Erythroblast (primary cell): ENCODE measurements around the gene BSN.

Experiments used
- DNase-seq, 2 experiments: peaks; one replicate each; lab custom pipeline; 2025; lab: John Stamatoyannopoulos, UW
- GATA1 ChIP-seq: IDR thresholded peaks from 2 replicates; pipeline ENCODE4 v1.6.1; 2011; ENCODE audit warnings: low read depth, mild to moderate bottlenecking, control low read depth, low read length, moderate library complexity
- POLR2A ChIP-seq: IDR thresholded peaks from 2 replicates; pipeline ENCODE4 v1.6.1; 2011; ENCODE audit warnings: mild to moderate bottlenecking, low read length

BSN gene

DNA sequence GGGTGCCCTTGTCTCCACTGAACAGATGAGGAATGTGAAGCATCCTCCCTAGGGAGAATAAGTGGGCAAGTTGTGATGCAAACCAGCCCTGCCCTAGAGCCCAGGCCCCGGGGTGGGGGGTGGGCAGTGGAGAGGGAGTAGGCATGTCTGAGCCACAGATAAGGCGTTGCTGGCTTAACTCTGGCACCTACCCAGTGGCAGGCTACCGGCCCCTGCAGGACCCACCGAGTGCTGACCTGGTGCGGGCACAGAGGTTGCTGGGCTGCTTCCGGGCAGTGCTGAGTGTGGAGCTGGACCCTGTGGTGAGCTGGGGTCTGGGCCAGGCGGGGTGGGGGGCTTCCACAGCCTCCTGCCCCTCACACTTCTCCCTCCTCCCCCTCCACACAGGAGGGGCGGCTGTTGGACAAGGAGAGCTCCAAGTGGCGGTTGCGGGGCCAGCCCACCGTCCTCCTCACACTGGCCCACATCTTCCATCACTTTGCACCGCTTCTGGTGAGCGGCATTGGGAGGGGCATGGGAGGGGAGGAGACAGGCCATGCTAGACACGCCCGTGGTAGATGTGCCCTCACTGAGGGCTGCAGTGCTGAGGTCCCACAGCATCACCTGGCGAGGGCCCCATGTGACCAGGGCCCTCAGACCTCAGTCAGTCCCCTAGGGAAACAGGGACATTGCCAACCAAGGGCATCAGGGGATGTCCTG, 145.2 kb downstream of the BSN start:
- peak in 1 of 2 experiments; percentile 24 for DNase-seq

DNA sequence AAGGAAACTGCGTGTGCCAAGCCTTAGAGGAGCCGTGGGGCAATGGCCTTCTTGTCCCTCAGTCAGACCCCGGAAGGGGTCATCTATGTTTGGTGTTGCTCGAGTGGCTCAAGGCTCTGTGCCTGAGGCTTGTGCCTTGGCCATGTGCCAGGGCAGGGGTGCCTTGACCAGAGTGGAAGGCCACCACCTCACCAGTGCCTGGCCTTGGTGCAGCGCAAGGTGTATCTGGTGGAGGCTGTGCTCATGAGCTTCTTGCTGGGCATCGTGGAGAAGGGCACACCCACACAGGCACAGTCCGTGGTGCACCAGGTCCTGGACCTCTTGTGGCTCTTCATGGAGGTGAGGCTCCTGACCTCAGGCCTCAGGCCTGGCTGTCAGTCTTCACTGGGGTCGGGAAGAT, 145.7 kb downstream of the BSN start:
- DNase-seq = no peak

More for the DNA sequence above, 145.2 kb downstream of the BSN start:
- no peak for TF ChIP-seq GATA1

DNA sequence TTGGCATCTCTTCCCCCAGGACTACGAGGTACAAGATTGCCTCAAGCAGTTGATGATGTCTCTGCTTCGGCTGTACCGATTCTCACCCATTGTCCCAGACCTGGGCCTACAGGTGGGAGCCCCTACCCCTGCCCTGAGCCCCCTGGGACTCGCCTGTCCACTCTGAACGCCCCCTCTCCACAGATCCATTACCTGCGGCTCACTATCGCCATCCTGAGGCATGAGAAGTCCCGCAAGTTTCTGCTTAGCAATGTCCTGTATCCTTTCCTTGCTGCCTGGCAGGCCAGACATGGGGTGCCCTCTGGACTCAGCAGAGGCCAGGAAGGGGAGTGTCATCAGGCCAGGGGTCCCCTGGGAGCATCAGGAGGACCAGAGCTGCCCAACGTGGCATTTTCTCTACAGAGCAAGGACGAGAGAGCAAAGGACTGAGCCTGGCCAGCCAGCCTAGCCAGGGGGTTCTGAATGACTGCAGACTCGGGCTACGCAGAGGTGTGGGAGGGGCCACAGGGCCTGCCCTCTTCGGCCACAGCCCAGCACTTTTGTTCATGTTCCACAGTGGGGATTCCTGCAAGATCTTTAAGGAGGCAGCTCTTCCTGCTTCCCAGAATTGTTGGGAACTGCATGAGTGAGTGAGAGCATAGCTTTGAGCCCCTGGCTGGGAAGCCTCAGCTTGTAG, 146.3 kb downstream of the BSN start:
- no peak for DNase-seq
- no peak for TF ChIP-seq POLR2A
- TF ChIP-seq GATA1 = no peak

More for the DNA sequence above, 145.7 kb downstream of the BSN start:
- TF ChIP-seq GATA1 (no peak), POLR2A (no peak)

DNA sequence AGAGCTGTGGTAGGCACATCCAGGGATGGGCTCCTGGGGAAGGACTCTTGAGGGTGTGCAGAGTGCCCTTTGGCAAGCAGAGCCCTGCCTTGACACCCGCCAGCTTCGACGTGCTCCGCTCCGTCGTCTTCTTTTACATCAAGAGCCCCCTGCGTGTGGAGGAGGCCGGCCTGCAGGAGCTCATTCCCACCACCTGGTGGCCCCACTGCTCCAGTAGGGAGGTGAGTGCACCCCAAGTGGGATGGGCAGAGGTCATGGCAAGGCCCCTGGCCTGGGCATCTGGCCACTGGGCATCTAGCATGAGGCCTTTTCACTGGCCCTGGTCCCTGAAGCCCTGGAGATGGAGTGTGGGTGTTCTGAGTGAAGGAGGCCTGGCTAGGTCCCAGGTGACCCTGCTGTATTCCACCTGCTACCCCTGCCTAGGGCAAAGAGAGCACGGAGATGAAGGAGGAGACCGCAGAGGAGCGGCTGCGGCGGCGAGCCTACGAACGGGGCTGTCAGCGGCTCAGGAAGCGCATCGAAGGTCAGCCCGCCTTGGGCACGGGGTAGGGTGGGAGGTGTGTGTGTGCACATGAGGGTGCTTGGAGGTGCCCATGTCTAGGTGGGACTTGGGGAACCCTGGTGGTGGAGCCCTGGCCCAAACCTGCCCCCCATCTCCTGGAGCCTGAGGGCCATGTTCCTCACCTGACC, 147.3 kb downstream of the BSN start:
- TF ChIP-seq POLR2A (no peak), GATA1 (no peak)
- peak; percentile 24 to 38 for DNase-seq

DNA sequence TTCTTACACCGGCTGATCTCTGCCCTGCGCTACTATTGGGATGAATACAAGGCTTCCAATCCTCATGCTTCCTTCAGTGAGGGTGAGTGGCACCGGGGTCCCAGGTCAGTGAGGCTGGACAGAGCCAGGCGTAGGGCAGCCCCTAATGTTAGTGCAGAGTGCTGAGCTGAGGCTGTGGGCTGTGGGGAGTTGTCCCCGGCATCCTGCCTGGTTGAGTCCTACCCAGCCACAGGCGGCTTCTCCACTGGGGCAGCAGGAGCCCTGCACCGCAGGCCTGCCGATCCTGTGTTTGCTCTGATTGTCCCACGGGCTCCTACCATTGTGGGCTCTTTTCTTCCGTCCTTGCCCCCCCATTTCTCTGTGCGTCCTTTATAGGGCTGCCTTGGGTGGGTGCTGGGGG, 148.4 kb downstream of the BSN start:
- TF ChIP-seq POLR2A (no peak), GATA1 (no peak)
- no peak for DNase-seq

DNA sequence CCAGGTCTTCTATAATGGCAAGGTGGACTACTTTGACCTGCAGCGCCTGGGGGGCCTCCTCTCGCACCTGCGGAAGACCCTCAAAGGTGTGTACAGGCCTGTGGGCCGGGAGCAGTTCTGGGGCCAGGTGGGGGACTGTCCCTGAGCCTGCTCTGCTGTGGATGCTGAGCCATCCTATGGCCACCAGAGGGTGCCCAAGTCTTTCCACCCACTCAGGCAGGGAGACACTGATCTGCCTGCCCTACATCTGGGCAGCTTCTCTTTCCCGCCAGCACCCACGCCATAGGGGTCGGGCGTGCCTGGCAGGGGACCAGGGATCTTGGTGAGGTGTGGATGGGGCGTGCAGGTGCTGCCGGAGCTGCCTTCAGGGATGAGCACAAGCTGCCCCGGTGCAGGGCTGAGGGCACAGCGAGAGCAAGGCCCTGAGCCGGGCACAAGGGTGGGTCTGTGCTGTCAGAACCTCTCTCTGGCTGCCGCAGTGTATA, 149.2 kb downstream of the BSN start:
- peak; percentile 71 to 80 for DNase-seq
- no peak for TF ChIP-seq POLR2A
- TF ChIP-seq GATA1 = no peak

DNA sequence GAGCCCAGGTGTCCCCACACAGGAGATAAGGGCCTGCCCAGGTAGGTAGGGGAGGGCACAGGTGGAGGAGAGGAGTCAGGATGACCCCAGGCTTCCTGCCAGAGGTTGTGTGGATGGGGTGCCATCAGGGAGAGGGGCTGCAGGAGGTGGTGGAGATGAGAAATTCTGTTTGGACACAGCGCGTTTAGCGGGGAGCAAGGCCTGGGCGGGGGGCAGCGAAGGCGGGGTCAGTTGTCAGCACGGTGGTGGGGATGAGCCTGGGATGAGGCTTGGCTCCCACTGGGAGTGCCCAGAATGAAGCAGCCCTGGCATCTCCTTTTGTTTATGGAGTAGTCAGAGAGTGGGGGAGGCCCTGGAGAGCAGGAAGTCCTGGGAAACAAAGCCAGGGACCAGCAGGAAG, 149.7 kb downstream of the BSN start:
- no peak for DNase-seq
- no peak for TF ChIP-seq GATA1
- TF ChIP-seq POLR2A = no peak

DNA sequence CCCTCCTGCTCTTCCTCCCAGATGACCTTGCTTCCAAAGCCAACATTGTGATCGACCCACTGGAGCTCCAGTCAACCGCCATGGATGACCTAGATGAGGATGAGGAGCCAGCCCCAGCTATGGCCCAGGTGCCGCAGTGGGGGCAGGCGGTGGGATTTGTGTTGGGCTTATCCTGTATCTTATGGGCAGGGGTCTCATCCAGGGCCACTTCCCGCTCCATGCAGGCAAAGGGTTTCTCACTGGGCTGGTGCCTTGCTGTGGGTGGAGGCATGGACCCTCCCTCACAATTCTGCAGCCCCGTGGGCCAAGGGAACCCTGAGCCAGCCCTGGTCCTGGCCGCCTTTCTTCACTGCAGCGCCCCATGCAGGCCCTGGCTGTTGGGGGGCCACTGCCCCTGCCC, 150.4 kb downstream of the BSN start:
- DNase-seq = no peak
- TF ChIP-seq GATA1 (no peak), POLR2A (no peak)

DNA sequence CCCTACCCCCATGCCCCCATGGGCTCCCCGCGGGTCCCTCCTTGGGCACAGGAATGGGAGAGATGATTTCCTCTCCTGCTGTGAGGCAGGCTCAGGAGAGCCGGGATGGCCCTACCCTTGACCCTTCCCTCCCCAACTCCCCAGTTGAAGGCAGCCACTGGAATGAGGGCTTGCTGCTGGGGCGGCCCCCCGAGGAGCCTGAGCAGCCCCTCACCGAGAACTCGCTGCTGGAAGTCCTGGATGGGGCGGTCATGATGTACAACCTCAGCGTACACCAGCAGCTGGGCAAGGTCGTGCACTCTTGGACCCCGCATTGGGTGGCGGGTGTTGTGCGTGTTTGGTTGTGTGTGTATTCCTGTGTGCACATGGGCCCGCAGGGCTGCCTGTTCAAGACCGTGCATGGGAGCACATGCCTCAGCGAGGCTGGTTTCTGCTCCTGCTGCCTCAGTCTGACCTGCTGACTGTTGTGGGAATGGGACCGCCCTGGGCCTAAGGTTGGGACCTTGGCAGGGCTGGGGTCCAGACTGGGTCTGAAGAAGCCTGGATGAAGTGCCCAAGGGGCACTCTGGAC, 151.2 kb downstream of the BSN start:
- TF ChIP-seq GATA1 (no peak), POLR2A (no peak)
- DNase-seq = no peak

DNA sequence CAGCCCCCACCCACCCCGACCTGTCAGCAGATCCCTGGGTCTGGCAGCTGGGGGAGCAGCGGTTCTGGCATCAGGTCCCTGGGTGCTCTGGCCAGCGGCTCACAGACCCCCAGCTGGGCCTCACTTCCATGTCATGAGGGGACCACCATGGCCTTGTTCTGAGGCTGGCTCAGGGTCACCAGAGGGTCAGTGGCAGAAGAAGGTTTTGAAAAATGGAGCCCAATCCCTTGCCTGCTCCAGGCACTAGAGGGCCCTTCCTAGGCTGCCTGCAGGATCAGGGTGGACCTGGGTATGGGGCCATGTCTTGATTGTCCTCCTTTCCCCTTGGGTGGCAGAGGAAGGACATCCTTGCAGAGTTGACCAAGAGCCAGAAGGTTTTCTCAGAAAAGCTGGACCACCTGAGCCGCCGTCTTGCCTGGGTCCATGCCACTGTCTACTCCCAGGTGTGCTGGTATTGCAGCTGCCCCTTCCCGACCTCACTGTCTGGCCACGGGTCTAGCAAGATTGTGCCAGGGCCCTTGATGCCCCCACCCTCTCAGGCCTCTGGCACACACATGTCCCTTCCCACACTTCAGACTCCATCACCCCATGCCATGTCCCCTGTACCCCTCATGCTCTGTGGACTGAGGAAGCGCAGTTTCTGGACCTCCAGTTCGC, 152.3 kb downstream of the BSN start:
- TF ChIP-seq POLR2A (no peak), GATA1 (no peak)

DNA sequence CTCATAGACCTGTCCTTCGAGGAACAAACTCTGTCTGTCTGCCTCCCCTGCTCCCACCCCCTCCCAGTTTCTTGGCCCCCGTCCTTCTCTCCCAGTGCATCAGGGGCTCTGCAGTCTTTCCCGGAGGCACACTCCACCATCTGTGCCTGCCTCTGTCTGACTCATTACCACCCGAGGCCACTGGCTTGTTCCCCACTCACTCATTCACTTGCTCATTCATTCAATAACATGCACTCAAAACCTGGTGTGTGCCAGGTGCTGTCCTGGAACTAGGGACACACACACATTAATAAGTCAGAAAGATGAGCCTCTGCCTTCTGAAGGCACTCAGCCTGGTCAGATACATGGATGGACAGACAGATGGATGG, 152.8 kb downstream of the BSN start:
- no peak for DNase-seq
- TF ChIP-seq GATA1 = no peak
- no peak for TF ChIP-seq POLR2A

More for the DNA sequence above, 152.3 kb downstream of the BSN start:
- no peak for DNase-seq

DNA sequence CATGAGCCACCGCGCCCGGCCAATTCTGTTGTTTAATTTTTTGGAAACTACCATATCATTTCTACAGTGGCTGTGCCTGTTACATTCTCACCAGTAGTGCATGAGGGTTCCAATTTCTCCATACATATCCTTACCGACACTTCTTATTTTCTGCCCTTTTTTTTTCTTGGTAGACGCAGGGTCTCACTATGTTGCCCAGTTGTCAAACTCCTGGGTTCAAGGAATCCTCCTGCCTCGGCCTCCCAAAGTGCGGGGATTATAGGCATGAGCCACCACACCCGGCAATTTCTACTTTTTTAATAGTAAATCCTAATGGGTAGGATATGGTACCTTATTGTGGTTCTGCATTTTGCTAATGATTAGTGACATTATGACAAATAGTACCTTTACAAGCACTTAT, 155.6 kb downstream of the BSN start:
- TF ChIP-seq GATA1 (no peak), POLR2A (no peak)

DNA sequence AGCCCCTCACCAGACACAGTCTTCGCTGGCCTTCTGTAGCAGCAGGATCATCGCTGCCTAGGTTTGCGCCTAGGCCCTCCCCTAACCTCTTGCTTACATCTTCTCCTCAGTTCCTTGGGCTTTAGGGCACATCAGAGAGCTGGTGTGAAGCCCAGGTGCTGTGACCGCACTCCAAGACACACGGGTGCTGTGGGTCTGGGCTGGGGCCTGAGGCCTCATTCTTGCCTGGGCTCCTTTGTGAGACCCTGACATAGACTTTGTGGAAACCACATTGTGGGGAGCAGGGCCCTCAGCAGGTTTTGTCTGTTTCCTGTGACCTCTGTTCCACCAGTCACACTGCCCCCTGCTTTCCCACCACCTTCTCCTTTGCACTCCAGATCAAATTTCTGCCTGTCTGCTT, 157.2 kb downstream of the BSN start:
- TF ChIP-seq GATA1 (no peak), POLR2A (no peak)
- no peak for DNase-seq

More for the DNA sequence above, 155.6 kb downstream of the BSN start:
- DNase-seq = no peak
